ENCODE data around the gene BEAN1.
"Not testable (repeated sequence)": the region's sequence is repeated elsewhere in the genome, so short reads cannot be mapped to it uniquely, and the experiment has no call there.

Gene BEAN1

DNA sequence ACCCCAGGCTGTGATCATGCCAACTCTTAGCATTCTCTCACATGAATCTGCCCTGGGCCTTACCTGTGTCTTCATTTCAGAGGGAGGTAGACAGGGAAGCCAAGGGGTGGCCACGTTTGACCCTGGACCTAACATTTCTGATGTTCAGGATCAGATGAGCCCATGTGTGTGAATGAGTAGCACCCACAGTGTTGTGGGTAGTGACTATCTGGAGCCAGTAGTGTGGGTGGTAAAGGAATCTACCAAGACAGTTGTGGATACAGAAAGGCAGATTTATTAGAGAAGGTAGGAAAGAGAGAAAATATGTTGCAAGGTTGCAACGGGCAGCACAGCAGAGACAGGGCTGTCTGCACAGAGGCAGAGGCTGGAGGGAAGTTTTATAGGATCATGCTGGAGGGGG, 62.3 kb downstream of the BEAN1 start:
- DNase-seq, result no peak

DNA sequence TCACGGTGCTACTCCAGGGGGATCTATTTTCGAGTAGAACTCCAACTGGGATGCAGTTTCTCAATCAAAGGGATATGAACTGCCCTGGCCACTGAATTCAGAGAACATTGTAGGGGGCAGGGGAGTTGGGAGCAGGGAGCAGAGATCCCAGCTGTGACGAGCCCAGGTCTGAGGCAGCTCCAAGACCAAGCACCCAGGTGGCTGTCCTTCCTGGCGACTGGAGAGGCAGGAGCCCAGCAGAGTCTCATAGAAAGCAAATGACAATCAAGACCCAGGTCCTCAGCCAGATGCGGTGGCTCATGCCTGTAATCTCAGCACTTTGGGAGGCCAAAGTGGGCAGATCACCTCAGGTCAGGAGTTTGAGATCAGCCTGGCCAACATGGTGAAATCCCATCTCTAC, 62.7 kb downstream of the BEAN1 start:
- DNase-seq, result no peak

DNA sequence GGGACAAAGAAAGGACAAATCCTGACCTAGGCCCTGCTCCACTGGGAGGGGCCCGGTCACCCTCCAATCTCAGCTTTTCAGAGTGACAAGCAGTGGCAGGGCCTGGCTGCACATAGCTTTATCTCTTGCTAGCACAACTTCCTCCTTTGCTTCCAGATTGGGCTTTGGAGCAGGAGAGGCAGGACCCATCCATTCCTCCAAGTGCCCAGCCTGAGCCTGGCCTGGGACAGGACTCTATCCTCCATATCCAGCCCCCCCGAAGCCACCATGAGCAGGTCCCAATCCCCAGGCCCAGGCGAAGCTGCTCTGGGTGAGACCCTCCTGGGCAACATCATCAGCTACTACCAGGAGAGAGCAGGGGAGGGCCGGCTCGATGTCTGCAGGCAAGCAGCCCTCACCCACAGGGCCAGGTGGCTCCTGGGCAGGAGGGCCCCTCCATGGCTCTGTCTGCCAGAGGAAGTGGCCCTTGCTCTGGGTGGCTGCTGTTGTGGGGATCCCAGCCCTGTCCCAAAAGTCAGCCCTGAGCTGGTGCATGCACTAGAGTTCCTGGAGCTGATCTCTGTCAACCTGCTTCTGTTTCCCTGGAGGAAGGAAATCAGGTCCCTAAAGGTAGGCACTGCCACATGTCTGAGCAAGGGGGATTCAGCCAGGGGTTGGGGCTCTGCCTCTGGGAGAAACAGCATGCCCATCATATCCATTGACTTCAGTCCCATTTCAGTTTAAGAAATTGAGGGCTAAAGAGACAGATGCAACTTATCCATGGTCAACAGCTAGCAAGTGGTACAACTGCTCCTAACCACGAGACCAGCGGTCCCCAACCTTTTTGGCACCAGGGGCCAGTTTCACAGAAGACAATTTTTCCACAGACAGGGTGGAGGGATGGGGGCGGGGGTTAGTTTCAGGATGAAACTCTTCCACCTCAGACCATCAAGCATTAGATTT, 64.0 kb downstream of the BEAN1 start:
- DNase-seq, result no peak

DNA sequence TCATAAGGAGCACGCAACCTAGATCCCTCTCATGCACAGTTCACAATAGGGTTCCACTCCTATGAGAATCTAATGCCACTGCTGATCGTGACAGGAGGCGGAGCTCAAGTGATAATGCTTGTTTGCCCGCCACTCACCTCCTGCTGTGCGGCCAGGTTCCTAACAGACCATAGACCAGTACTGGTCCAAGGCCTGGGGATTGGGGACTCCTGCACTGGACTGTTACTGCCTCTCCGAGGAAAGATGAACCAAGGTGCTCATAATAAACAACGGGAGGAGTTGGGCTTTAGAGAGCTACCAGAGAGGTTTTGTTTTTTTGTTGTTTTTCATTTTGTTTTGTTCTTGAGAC, 64.6 kb downstream of the BEAN1 start:
- DNase-seq, result no peak

DNA sequence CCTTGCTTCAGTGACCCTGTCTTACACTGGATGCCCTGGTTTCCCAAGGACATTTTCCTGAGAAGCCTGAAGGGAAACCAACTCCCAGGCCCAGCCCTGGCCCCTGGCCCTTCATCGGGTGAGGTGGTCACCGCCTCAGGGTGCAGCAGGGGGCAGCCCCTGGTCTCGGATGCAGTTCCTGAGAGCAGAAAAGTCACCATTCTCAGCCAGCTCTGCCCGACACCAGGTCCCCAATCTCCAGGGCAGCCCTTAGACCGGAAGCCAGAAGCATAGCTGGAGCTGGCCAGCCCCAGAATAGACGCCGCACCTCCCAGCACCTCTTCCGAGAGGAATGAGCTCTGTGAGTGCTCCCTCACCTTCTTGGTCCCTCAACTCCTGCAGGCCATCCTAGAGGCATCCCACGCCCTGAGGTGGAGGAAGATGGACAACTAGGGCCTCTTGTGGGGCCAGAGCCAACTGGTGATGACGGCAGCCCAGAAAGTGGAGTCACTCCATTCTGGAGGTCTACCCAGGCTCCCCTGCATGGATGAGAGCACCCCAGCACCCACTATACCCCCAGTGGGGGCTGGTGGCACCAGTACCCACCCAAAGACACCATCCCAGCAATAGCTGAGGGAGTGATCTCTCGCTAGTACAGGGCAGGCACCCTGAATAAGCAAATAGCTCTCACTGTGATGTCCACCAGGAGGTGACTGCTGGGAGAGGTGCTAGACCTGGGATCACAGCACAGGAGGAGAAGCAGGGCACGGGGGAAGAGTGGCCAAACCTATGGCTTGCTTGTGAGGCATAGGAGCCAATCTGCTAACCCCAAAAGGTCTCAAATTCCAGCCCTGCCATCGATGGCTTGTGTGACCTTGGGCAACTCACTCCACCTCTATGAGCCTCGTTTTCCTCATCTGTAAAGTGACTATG, 66.7 kb downstream of the BEAN1 start:
- DNase-seq, result no peak

DNA sequence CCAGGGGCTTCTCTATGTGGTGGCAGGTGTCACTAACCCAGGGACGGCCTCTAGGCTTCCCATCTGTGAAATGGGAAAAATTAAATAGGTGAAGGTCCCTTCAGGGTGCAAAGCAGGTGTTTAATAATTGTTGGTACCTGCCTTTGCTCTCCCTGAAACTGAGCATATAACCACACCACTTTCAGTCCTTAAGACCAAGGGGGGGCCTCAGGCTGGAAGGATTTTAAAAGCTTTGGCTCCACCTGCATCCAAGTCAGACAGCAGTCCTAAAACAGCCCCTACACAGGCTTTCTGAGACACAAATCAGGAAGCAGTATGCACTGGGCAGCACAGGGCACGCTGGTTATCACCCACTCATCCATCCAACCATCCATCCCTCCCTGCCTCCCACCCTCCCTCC, 67.8 kb downstream of the BEAN1 start:
- DNase-seq, result no peak

DNA sequence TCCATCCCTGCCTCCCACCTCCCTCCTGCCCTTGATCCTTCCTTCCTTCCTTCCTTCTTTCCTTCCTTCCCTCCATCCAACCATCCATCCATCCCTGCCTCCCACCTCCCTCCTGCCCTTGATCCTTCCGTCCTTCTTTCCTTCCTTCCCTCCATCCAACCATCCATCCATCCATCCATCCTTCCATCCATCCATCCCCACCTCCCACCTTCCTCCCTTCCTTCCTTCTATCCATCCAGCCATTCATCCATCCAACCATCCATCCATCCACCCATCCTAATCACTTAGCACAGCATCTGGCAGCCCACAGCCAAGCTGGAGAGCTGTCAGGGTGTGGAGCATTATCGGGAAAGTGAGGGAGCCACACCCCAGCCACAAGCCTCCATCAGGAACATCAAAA, 68.3 kb downstream of the BEAN1 start:
- no peak for DNase-seq

DNA sequence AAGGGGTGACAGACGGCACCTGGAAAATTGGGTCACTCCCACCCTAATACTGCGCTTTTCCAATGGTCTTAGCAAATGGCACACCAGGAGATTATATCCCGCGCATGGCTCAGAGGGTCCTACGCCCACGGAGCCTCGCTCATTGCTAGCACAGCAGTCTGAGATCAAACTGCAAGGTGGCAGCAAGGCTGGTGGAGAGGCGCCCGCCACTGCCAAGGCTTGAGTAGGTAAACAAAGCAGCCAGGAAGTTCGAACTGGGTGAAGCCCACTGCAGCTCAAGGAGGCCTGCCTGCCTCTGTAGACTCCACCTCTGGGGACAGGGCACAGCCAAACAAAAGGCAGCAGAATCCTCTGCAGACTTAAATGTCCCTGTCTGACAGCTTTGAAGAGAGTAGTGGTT, 69.1 kb downstream of the BEAN1 start:
- DNase-seq, result not testable (repeated sequence)

DNA sequence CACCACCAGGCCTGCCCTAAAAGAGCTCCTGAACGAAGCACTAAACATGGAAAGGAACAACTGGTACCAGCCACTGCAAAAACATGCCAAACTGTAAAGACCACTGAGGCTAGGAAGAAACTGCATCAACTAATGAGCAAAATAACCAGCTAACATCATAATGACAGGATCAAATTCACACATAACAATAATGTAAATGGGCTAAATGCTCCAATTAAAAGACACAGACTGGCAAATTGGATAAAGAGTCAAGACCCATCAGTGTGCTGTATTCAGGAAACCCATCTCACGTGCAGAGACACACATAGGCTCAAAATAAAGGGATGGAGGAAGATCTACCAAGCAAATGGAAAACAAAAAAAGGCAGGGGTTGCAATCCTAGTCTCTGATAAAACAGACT, 70.8 kb downstream of the BEAN1 start:
- DNase-seq, result not testable (repeated sequence)

DNA sequence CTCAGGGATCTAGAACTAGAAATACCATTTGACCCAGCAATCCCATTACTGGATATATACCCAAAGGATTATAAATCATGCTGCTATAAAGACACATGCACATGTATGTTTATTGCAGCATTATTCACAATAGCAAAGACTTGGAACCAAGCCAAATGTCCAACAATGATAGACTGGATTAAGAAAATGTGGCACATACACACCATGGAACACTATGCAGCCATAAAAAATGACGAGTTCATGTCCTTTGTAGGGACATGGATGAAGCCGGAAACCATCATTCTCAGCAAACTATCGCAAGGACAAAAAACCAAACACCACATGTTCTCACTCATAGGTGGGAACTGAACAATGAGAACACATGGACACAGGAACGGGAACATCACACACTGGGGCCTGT, 74.5 kb downstream of the BEAN1 start:
- DNase-seq, result not testable (repeated sequence)

DNA sequence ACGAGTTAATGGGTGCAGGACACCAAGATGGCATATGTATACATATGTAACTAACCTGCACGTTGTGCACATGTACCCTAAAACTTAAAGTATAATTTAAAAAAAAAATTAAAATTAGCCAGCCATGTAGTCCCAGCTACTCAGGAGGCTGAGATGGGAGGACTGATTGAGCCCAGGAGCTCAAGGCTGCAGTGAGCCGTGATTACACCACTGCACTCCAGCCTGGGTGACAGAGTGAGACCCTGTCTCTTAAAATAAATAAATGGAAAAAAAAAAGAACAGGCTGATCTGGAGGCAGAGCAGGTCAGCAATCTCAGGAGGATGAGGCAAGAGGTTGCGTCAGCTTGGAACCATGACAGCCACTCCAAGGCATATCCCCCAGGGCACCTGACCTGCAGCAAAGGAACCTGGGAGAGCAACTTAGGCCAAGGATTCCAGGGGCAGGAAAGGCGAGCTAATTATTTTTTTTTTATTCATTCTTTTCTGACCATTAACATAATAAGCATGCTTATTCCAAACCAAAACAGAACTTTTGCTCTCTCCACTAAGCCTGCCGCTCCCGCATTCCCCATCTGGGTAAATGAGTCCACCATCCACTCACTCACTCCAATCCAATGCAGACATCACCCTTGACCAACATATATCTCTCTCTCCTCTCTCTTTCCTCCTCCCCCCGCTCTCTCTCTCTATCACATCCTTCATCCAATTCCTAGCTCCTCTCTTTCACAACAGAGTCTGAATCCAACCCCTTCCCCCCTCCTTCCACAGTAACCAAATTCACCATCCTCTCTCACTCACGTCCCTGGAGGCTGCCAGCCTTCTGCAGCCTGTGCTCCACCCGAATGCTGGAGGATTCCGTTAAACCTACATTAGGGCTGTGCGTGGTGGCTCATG, 75.2 kb downstream of the BEAN1 start:
- DNase-seq, result peak; percentile 35

DNA sequence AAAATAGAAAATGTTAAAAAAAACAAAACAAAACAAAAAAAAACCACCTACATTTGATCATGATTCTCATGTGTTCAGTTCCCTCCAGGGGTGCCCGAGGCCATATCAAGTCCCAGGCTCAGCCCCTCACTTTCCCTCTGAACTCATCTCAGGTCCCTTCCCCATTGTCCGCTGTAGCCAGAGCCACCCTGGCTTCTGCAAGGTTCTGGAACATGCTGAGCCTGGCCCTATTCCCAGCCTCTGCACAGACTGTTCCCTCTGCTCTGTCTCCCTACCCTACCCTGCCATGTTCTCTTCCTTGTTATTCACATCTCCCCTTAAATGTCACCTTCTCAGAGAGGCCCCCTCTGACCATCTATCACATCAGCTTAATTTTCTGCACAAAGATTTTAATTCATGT, 75.9 kb downstream of the BEAN1 start:
- DNase-seq, result no peak

DNA sequence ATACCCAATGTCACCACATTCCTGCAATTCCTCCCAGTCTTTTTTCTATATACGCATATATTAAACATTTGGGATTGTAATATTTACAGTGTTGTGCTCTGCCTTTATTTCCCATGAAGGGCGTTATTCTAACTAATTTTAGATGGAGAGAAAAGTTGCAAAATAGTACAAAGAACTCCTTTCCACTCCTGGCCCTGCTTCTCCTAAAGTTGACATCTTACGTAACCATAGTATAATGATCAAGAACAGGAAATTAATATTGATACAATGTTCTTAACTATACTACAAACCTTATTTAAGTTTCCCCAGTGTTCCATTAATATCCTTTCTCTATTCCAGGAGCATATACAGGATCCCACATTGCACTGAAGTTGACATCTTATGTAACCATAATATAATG, 76.5 kb downstream of the BEAN1 start:
- DNase-seq, result no peak

DNA sequence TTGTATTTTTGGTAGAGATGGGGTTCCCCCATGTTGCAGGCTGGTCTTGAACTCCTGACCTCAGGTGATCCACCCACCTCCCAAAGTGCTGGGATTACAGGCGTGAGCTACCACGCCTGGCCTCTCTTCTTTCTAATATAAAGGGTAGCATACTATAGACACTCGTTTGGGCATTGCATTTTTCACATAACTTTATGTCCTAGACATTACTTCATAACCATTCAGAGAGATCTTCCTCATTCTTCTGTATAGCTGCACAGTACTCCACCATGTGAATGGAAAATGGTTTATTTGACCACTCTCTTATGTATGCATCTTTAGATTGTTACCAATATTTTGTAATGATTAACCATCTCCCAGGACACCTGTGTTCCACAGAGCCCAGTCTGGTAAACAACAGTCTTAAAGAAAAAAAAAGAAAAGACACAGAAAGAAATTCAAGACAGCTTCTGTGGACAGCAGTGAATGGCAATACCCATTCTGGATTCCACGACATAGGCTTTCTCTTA, 80.7 kb downstream of the BEAN1 start:
- DNase-seq, result no peak

DNA sequence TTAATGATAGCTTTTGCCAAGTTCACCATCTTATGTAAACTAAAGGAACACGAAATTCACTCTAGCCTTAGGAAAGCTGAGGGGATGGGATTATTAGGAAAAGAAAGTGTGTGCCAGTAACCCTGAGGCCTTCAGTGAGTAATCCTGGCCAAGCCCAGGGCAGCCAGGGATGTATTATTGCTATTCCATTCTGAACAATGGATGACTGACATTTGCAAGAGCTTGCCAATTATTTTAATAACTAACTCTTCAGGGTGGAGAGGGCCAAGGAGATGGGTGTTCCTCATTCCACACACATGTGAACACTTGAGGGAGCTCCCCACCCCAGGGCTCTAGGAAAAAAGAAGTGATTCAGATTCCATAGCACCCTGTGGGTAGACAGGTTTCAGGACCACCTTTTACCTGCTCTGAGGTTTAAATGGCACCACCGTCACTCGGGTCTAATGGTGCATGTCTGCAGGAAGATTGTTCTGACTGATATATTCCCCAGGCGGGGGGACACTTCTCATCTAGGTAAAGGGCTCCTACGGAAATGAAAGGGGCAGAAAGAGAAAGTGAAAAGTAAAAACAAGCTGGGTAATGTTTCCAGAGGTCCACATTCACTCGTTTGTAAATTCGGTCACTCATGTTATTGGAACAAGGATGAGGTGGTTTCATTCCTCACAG, 81.3 kb downstream of the BEAN1 start:
- DNase-seq, result no peak

DNA sequence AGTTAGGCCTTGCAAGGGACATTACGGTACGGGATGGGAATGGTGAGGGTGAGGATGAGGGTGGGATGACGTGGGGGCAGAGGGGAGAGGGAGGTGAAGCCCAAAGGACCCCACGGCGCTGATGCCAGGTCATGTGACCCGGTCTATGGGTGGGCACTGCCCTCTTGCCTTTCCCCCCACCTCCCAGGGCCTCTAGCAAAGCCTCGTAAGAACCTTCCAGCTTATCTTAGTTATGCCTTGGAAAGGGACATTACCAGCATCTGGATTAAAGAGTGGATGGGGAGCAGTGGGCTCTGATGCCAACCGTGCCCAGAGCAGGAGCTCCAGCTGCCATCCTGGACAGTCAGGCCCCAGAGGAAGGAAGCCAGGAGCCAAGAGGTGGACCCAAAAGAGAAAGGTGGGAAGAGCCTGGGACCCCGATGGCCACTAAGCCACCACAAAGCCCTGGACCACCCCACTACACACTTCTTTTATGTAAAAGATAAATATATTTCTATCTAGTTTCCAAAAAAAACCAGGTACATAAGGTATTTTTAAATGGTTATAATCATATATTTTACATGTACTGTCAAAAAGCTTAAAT, 81.9 kb downstream of the BEAN1 start:
- no peak for DNase-seq

DNA sequence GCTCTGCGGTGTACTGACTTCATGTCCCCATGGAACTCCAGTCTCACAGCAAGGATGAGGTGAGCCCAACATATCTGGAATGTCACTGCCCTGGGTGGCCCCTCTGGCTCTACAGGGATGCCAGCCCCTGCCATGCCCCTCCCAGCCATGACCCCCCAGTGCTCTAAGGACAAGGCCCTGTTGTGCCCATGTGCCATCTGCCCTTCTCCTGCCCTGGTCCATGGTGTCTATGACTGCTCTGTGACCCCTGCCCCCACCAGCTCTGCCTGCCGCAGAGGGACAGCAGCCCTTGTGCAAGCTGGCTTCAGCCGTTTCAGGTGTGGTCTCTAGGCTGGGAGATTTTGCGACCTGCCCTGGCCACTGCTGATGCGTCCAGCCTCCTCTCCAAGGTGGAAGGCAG, 82.5 kb downstream of the BEAN1 start:
- no peak for DNase-seq

DNA sequence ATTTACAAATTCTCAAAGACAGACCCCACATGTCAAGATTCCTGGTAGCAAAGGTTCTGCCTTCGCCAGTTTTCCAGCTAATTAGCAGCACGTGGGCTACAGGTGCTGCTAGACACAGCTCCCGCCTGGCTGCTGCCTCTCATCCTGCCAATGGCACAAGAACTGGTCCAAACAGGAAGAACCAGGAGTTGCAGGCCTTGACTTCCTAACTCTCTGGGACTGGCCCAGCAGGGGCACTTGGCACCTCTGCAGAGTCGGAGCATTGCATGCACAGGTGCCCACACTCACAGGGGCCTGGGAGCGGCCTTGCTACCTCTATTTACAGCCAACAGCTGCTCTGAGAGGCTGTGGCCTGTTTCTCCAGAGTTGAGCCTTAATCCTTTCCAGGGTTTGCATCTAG, 83.2 kb downstream of the BEAN1 start:
- DNase-seq, result no peak

DNA sequence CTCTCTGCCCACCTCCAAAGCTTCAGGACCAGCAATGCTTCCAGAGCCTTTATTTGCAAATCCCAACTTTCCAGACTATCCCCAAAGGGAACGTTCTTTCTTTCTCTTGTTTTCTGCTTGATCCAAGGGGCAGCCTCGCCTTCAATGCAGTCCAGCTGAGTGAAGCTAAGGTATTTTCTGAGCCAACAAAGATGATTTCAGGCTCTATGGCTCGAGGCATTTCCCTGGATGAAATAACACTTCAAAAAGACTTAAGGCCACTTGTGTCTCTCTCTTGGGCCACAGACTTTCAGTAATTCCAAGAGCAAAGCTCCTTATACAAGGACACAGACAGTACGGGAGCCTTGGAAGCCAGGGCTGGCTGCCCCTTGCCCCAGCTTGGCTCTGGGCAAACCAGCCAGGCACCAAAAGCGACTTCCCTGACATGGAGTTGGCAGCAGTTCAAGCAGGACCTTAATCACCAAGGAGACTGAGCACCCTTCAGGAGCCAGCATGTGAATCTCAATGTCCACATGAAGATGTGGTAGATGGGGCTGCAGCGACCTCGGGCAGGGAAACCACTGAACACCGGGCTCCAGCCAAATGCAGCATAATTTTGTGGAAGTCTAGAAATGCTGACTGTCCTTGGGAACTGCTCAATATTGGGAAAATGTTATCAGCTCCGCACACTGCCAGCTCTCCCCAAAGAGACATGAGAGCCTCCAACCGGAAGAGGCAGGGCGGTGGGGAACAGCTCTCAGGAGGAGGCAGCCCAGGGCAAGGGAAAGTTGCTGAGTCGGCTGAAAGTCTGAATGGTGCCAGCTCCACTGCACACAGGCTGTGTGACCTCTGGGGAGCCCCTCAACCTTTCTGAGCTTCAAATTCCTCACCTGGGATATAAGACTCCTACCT, 83.9 kb downstream of the BEAN1 start:
- DNase-seq, result no peak

DNA sequence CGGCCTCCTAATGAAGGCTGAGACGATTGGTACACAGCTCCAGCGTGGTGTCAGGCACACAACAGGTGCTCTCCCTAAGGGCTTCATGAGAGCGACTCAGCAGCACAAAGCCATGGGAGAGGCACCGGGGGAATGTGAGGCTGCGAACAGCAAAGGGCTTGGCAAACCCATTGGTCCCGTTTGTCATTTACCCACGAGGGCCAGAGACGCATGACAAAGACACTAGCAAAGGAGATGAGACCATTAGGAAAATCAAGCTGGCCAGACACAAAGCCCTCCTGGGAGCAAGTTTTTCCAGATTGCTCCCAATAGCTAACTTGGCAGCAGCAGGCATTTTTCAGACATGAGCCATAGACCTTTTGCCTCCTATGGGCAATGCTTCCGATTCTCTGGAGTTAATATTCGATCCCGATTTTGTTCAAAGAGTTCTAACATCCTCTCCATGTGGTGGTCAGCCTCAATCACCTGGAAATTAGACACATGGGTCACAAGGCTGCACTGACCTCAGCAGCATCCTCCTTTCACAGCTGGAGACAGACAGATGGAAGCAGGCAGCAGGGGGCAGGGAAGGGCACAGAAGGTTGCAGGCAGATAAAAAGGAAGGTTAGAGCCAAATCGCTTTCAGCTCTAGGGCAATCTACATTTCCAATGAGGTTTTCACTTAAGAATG, 84.6 kb downstream of the BEAN1 start:
- peak; percentile 79 for DNase-seq
